Nephron (organoid): Measurements from ENCODE around the gene DGKQ.

Experiments
- H3K27ac Mint-ChIP-seq, 3 experiments: 2 replicates each; pipeline ENCODE4 v1.8.0; 2020; ENCODE audit warnings: mixed read lengths in 3 of 3, mild to moderate bottlenecking in 2 of 3, moderate library complexity in 1 of 3
- H3K27me3 Mint-ChIP-seq: 2 replicates; pipeline ENCODE4 v1.8.0; 2021; ENCODE audit warnings: low read depth, mild to moderate bottlenecking, moderate library complexity, mixed read lengths
- H3K36me3 Mint-ChIP-seq: 2 replicates; pipeline ENCODE4 v1.8.0; 2020; ENCODE audit warnings: low read depth, mixed read lengths
- H3K4me1 Mint-ChIP-seq: 2 replicates; pipeline ENCODE4 v1.8.0; 2020; ENCODE audit warnings: mixed read lengths
- H3K4me3 Mint-ChIP-seq, 3 experiments: 2 replicates each; pipeline ENCODE4 v1.8.0; 2020; ENCODE audit warnings: mild to moderate bottlenecking in 3 of 3, mixed read lengths in 3 of 3, moderate library complexity in 2 of 3
- H3K9me3 Mint-ChIP-seq: 2 replicates; pipeline ENCODE4 v1.8.0; 2020; ENCODE audit warnings: mixed read lengths
- CTCF ChIP-seq, 3 experiments: fragments of 200-600 bp; sonication (generic); IDR thresholded peaks; one replicate each; pipeline ENCODE4 v1.5.0; 2021; ENCODE audit warnings: antibody characterized with exemption in 3 of 3; ENCODE audit not compliant: unreplicated experiment in 3 of 3

The DGKQ gene

GRCh38 chr4:973431-974397, at the start of gene DGKQ:
Gene DGKQ, minus strand, starts transcription at chr4:973569. Its CDS starts 87 bp downstream, at chr4:973482.
- Mint-ChIP-seq H3K9me3 (peaks cover 3% of the 10 kb centered on the region), H3K4me3 (peak within 1 kb of the TSS; percentile 38 to 59 (median 54)), H3K36me3 (no peaks in the 10 kb centered on the region), H3K27me3 (peaks cover 22% of the 10 kb centered on the region), H3K4me1 (no peaks in the 10 kb centered on the region), H3K27ac (no peak within 1 kb of the TSS)
- TF ChIP-seq CTCF (IDR thresholded peaks at IDR 0.05; ENCODE audit: unreplicated experiment in 3 of 3), result no peak

- no peak for TF ChIP-seq CTCF (IDR thresholded peaks at IDR 0.05; ENCODE audit: unreplicated experiment in 3 of 3)
- H3K27ac Mint-ChIP-seq, result no peak overlapping the region
- H3K4me1 Mint-ChIP-seq, result peaks cover 42% of the 10 kb centered on the region
- H3K9me3 Mint-ChIP-seq, result no peaks in the 10 kb centered on the region
- no peak overlapping the region for H3K4me3 Mint-ChIP-seq
- H3K27me3 Mint-ChIP-seq, result no peaks in the 10 kb centered on the region
- H3K36me3 Mint-ChIP-seq, result peaks cover 11% of the 10 kb centered on the region
These were observed 49.3 kb upstream of the DGKQ start for GRCh38 chr4:1022739-1023066.

- H3K4me3 Mint-ChIP-seq, result no peak overlapping the region
- H3K27me3 Mint-ChIP-seq, result no peaks in the 10 kb centered on the region
- peaks cover 11% of the 10 kb centered on the region for H3K36me3 Mint-ChIP-seq
- no peaks in the 10 kb centered on the region for H3K9me3 Mint-ChIP-seq
- peaks cover 43% of the 10 kb centered on the region for H3K4me1 Mint-ChIP-seq
- H3K27ac Mint-ChIP-seq, result no peak overlapping the region
- TF ChIP-seq CTCF (IDR thresholded peaks at IDR 0.05; ENCODE audit: unreplicated experiment in 3 of 3), result no peak
These were observed 48.8 kb upstream of the DGKQ start for GRCh38 chr4:1022051-1022738.

- Mint-ChIP-seq H3K4me3 (no peak overlapping the region), H3K27ac (no peak overlapping the region), H3K4me1 (peaks cover 40% of the 10 kb centered on the region), H3K36me3 (peaks cover 11% of the 10 kb centered on the region), H3K9me3 (no peaks in the 10 kb centered on the region), H3K27me3 (no peaks in the 10 kb centered on the region)
- TF ChIP-seq CTCF (IDR thresholded peaks at IDR 0.05; ENCODE audit: unreplicated experiment in 3 of 3), result no peak
These were observed 48.1 kb upstream of the DGKQ start for GRCh38 chr4:1021386-1022050.

- Mint-ChIP-seq H3K4me1 (peaks cover 25% of the 10 kb centered on the region), H3K9me3 (no peaks in the 10 kb centered on the region)
These were observed 46.5 kb upstream of the DGKQ start for GRCh38 chr4:1019729-1020470.

More at GRCh38 chr4:1019729-1020470, 46.5 kb upstream of the DGKQ start:
- no peak for TF ChIP-seq CTCF (IDR thresholded peaks at IDR 0.05; ENCODE audit: unreplicated experiment in 3 of 3)
- Mint-ChIP-seq H3K4me3 (peak overlapping the region in 2 of 3 experiments; percentile 17 to 37), H3K36me3 (peaks cover under 1% of the 10 kb centered on the region), H3K27me3 (no peaks in the 10 kb centered on the region), H3K27ac (peak overlapping the region; percentile 61 to 94 (median 81))
